HG02678 (cell line): ENCODE results near the gene MYCBPAP.
A peak's percentile ranks its signal among the peaks of the same experiment; 100 is the strongest.
"Not testable (repeated sequence)": the region's sequence is repeated elsewhere in the genome, so short reads cannot be mapped to it uniquely, and the experiment has no call there.

Experiments
- ATAC-seq: cut with Tn5 transposase; IDR thresholded peaks from one replicate; pipeline ENCODE4 v1.9.1; 2021; ENCODE audit warnings: mild to moderate bottlenecking, moderate library complexity; ENCODE audit not compliant: unreplicated experiment

The MYCBPAP gene

GRCh38 chr17:50471009-50471905 is 37.0 kb upstream of the MYCBPAP start:
- ATAC-seq = no peak

GRCh38 chr17:50472286-50472685 is 36.0 kb upstream of the MYCBPAP start:
- no peak for ATAC-seq

- not testable (repeated sequence) for ATAC-seq
These were observed 35.5 kb upstream of the MYCBPAP start for GRCh38 chr17:50472761-50473161.

GRCh38 chr17:50473901-50474300 is 34.3 kb upstream of the MYCBPAP start:
- no peak for ATAC-seq

GRCh38 chr17:50474523-50474922 is 33.7 kb upstream of the MYCBPAP start:
- ATAC-seq = no peak

GRCh38 chr17:50475362-50475761 is 32.9 kb upstream of the MYCBPAP start:
- ATAC-seq = no peak

GRCh38 chr17:50475775-50476544 is 32.3 kb upstream of the MYCBPAP start:
- not testable (repeated sequence) for ATAC-seq

- ATAC-seq = no peak
These were observed 31.5 kb upstream of the MYCBPAP start for GRCh38 chr17:50476545-50477315.

GRCh38 chr17:50477976-50478375 is 30.3 kb upstream of the MYCBPAP start:
- ATAC-seq = no peak

GRCh38 chr17:50478391-50479381 is 29.6 kb upstream of the MYCBPAP start, which contains the start of gene RSAD1:
TSS of gene RSAD1 (plus strand) at chr17:50478860. CDS start at chr17:50478885, 25 bp downstream.
- peak; percentile 92 for ATAC-seq

GRCh38 chr17:50479522-50480141 is 28.6 kb upstream of the MYCBPAP start:
- ATAC-seq = no peak

- ATAC-seq = no peak
These were observed 28.0 kb upstream of the MYCBPAP start for GRCh38 chr17:50480142-50480764.

GRCh38 chr17:50480854-50481490 is 27.3 kb upstream of the MYCBPAP start:
- ATAC-seq = no peak

GRCh38 chr17:50481648-50482047 is 26.6 kb upstream of the MYCBPAP start:
- no peak for ATAC-seq

- ATAC-seq = no peak
These were observed 26.1 kb upstream of the MYCBPAP start for GRCh38 chr17:50482110-50482509.

GRCh38 chr17:50482516-50482915 is 25.7 kb upstream of the MYCBPAP start:
- ATAC-seq = no peak

GRCh38 chr17:50483266-50483665 is 25.0 kb upstream of the MYCBPAP start:
- no peak for ATAC-seq

GRCh38 chr17:50484386-50485155 is 23.7 kb upstream of the MYCBPAP start:
- ATAC-seq = no peak
